ENCODE results near the gene MS4A18. TPM values are rescaled to one million over a fixed set of nuclear protein-coding genes. Genes with fewer than 3 reads are reported as not detected.
"Not testable (repeated sequence)": the region's sequence is repeated elsewhere in the genome, so short reads cannot be mapped to it uniquely, and the experiment has no call there.

The MS4A18 gene
- total RNA-seq, 1 donor from 2014 or later, result not detected

DNA sequence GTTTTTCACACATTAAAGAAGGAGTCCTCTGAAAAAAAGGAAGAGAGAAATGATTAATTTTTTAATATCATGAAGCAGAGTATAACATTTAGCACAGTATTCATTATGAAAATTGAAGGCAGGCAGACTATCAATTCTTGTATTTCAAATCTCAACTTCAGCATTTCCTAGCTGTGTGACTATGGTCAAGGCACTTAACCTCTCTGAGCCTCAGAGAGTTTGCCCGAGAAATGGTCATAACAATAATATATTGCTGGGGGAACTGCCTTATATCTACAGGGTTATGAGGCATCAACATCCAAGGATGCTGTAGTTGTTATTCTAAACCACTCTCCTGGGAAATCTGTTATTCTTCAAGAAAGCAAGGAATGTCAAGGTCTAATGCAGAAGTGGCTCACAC is 1.1 kb downstream of the MS4A18 start:
- ATAC-seq (no peak), DNase-seq (ENCODE audit: missing footprints) (no peak)
- intact Hi-C loops (cut with DNase I), result no loop called here

DNA sequence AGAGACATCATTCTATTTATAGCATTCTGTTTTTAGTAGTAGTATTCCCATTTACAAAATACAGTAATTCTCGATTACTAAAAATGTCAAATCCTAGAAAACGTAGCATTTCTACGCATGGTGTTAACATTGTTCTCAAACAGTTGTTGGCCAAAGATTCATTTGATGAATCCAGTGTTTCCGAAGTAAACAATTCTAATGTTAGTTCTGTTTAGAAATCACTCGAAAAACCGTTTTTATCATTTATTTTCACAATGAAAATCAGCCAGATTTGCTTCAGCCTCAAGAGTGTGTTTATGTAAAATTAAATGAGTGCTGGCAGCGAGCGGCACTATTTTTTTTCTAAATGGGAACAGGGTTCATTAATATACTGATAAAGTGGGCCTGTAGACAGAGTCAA is 7.1 kb downstream of the MS4A18 start:
- DNase-seq (ENCODE audit: missing footprints) (no peak), ATAC-seq (no peak)
- intact Hi-C loops (cut with DNase I), result no loop called here

DNA sequence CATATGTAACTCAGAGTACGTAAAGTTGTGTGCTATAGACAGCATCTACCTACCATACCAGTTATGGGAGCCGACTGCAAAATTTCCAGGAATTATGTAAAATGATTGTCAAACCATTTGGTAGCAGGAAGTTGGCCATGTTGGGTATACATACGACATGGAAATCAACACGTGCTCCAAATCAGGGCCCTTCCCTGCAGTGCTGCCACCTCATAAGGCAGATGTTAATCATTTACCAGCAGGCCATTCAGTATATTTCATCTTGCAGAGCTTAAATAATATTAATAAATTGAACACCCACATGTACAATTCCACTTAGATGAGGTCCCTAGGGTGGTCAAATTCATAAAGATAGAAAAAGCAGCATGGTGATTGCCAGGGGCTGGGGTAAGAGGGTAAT is 9.8 kb downstream of the MS4A18 start:
- ATAC-seq (no peak), DNase-seq (ENCODE audit: missing footprints) (no peak)
- intact Hi-C loops (cut with DNase I), result no loop called here

DNA sequence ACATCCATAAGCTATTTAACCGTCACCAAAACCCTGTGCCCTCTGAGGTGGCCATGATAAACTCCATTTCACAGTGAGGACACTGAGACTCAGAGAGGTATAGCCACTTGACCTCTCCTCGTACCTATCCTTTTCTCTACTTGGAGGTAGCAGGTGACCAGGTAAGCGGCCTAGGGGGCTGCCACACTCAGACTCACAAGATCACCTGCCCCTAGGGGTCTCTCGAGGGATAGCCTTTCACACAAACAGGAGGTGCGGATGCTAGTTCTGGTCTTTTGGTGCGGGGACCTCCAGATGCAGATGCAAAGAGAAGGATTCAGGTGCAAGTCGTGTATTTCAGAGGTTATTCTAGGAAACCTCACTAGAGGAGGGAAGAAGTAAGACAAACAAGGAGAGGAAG is 14.6 kb downstream of the MS4A18 start:
- DNase-seq (ENCODE audit: missing footprints), result no peak
- intact Hi-C loops (cut with DNase I), result no loop called here
- no peak for ATAC-seq

DNA sequence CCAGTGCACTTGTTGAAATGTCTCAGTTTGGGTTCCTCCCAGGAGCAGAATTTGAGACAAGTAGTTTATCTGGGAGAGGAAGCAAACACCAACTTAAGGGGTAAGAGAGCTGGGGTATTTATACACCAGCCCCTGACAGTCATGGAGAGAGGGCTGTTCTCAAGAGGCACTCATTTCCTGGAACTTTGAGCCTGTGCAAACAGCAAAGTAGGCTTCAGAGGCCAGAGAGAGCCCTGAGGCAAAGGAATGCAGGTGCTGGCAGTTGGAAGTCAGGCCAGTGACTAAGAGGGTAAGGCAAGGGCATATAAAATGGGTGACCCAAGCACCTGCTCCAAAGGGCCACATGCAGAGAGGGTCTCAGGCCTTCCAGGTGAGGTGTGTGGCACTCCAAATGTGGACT is 16.1 kb downstream of the MS4A18 start:
- DNase-seq (ENCODE audit: missing footprints), result no peak
- ATAC-seq, result no peak
- intact Hi-C loops (cut with DNase I), result no loop called here

DNA sequence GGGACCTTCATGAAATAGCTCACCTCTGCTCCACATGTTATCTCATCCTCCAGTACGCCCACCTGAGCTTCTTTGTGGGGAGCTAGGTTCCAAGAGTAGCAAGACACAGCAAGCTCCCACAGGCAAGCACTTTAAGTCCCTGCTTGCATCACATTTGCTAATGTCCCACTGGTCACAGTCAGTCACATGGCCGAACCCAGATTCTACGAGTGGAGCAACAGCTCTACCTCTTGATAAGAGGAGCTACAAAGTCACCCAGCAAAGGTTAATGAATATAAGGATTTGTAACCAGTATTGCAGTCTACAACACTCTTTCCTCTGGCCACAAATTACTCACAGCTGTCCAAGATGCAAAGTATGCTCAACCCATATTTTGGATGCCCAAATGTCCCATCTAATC is 16.9 kb downstream of the MS4A18 start:
- DNase-seq (ENCODE audit: missing footprints) (no peak), ATAC-seq (no peak)

DNA sequence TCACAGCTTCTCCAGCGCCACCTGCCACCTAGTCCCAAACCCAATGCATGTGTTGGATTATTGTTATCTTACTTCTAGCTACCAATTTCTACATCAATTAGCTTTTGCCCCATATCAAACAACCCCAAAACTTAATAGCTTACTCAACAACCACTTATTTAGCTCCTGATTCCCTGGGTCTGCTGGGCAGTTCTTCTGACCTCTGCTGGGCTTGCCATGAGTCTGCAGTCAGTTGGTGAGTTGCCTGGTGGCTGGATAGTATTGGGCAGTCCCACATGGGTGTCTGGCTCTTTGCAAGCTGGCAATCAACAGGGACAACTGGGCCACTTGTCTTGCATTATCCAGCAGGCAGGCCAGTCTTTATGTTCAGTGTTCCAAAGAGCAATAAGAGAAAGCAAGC is 18.5 kb downstream of the MS4A18 start:
- no peak for ATAC-seq
- intact Hi-C loops (cut with DNase I), result no loop called here

More for the DNA sequence above, 16.9 kb downstream of the MS4A18 start:
- intact Hi-C loops (cut with DNase I), result no loop called here

DNA sequence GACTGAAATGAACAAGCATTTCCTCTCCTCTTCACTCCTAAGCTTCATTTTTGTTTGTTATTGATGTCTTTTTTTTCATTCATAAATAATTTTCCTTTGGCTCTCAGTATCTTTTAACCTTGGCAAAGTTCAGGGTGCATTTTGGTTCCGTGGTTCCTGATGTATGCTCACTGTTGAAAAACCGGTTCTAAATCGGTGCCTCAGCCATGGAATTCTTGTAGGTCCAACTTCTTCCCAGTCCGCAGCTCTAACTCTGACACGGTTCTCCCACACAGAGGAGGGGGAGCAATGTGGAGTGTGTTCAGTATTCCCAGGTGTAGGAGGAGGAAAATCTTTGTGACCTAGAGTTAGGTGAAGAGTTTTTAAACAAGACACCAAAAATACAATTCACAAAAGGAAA is 19.6 kb downstream of the MS4A18 start:
- ATAC-seq (no peak), DNase-seq (ENCODE audit: missing footprints) (no peak)
- intact Hi-C loops (cut with DNase I), result no loop called here

More for the DNA sequence above, 18.5 kb downstream of the MS4A18 start:
- no peak for DNase-seq (ENCODE audit: missing footprints)

DNA sequence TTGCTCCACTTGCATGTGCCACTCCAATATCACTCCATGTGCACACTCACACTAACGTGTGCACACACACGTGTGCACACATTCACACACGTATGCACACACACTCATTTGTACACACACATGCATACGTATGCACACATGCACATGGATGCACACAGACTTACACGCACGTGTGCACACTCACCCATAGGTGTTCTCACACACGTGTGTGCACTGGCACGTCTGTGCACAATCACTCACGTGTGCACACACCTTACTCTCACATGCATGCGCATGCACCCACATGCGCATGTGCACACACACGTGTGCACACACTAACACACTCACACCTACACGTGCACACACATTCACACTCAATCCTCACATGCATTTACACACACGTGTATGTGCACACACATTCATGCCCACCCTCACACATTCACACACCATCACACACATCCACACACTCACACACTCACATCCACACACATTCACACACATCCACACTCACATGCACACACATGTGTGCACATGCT is 22.9 kb downstream of the MS4A18 start:
- DNase-seq (ENCODE audit: missing footprints) (no peak), ATAC-seq (no peak)
- intact Hi-C loops (cut with DNase I), result no loop called here

DNA sequence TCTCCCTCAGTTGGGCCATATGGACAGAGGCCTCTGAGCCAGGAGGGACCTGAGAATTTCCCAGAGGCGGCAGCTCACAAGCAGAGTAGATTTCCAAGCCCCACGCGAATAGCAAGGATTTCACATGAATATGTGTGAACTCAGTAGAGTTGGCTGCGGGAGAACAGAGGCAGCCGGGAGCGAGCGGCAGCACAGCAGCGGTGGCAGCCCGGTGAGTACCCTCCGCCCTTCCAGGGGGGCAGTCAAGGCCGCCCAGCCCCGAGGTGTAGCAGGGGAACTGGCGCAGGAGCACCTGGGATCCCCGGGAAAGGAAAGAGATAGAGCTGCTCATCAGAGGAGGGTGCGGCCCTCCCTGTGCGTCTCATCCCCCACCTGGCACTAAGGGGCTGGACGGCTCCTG is 23.7 kb downstream of the MS4A18 start:
- DNase-seq (ENCODE audit: missing footprints) (no peak), ATAC-seq (no peak)
- intact Hi-C loops (cut with DNase I), result no loop called here

DNA sequence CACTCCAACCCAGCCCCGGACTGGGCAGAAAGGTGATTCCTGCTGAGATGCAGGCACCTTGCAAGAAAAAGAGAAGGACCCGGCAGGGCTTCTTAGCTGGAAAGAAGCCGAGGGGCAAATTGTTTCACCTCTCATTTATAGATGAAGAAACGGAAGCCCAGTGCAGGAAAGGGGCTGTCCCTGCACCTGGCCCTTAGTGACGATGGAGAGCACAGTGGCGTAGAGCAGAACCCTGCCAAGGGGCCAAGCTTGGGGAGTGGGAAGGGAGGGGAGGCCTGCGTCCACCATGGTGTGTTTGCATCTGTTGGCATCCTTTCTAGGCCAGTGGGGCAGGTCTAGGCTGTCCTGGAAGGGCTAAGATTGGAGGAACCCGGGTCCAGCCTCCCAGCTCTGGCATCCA is 24.3 kb downstream of the MS4A18 start:
- ATAC-seq, result no peak
- intact Hi-C loops (cut with DNase I), result no loop called here
- DNase-seq (ENCODE audit: missing footprints), result no peak

DNA sequence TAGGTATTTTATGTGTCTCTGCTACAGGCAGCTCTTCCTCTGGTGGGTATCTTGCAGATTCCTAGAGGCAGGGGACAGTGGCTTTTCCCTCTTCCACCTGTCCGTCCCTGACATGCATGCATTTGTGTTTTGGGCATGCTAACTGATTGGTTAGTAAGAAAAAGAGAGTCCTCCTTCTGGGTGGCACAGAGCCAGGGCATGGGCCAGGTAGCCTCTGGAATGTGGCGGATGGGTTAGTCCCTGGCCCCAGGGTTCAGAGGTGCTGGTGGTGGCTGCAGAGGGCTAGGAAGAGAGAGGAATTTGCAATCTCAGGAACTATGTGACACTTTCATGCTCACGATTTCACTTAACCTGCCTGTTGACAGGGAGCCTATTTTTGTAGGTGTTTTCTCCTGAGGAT is 26.4 kb downstream of the MS4A18 start:
- intact Hi-C loops (cut with DNase I), result no loop called here
- DNase-seq (ENCODE audit: missing footprints) (no peak), ATAC-seq (no peak)

DNA sequence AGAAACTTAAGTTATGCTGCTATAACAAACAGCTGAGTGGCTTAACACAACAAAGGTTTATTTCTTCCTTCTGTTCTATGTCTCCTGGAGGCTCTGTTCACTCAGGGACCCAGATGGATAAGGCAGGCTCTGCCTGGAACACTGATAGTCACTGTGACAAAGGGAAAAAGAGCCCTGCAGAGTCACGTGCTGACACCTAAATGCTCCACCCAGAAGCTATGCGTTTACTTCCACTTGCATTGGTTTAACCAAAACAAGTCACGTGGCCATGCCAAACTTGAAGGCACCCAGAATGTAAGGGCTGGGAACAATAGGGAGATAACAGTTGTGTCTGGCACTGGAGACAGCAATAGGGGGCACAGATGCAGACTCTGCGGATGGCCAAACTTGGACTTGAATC is 28.8 kb downstream of the MS4A18 start:
- DNase-seq (ENCODE audit: missing footprints) (no peak), ATAC-seq (no peak)
- intact Hi-C loops (cut with DNase I), result no loop called here

DNA sequence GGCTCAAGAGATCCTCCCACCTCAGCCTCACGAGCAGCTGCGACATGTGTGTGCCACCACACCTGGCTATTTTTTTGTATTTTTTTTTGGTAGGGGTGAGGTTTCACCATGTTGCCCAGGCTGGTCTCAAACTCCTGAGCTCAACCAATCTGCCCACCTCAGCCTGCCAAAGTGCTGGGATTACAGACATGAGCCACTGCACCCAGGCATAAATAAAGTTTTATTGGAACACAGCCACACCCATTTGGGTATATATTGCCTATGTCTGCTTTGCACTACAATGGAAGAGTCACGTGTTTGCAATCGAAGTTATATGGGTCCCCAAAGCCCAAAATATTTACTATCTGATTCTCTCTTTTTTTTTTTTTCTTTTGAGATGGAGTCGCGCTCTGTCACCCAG is 30.4 kb downstream of the MS4A18 start:
- intact Hi-C loops (cut with DNase I), result no loop called here
- ATAC-seq (no peak), DNase-seq (ENCODE audit: missing footprints) (no peak)

DNA sequence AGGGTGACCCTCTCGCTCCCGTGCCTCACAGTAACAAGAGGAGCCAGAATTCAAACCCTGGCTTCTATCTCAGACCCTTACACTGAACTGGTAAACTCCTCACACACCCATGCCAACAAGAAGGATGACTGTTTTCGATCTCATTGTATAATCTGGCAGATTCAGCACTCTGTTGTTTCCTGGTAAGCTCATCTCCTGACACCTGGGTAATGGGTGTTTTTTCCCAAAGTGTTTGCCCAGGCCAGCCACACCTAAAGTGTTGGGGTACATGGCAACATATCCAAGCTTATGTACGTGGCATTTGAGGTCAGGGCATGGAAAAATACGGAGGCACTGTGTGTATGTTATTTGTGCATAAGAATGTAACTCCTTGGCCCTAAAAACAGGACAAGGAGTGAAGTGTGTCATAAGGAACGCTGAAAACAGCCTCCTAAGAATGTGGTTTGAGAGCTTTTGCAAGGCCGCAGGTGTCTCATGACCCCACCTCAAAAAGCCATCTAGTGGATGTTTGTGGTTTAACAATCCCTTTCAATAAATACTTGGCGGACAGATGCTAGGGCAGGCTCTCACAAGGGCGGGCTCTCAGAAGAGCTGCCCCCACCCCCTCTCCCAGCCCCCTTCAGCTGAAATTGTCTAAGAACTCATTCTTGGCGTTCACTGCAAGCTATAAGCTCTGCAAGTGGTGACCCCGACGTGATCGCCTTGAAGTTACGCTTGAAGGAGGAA is 31.9 kb downstream of the MS4A18 start, which contains the start of gene MS4A15:
Gene MS4A15 (plus strand): TSS at position 561 of the 726 bp plus-strand sequence. CDS start 6,867 bp downstream, outside the sequence.
- ATAC-seq, result no peak
- intact Hi-C loops (cut with DNase I), result no loop called here

DNA sequence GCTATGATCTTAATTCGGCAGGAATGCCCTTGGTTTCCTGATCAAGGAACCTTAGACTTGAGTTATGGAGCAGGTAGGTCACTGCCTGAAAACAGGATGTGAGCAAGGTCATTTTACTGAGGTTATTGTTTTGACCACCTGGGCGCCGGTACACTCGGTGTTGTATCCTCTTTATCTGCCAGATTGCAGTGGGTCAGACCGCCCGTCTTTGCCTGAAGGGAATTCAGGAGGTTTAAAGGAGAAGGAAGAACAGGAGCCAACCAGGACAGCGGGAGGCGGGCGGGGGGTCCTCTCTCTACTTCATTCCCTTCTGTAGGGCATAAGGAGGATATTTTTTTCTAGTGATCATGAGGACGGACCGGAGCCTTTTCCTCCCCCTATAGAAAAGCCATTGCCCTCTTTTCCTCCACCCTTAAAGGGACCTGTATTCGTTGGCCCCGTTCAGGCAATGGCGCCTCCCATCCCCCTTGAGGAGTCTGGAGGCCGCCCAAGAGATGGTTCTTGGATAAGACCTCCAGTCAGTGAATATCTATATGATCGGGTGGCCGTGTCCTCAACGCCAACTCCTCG is 32.8 kb downstream of the MS4A18 start:
- intact Hi-C loops (cut with DNase I), result no loop called here
- ATAC-seq, result no peak
- no peak for DNase-seq (ENCODE audit: missing footprints)

More for the DNA sequence above, 31.9 kb downstream of the MS4A18 start, which contains the start of gene MS4A15:
- no peak for DNase-seq (ENCODE audit: missing footprints)

DNA sequence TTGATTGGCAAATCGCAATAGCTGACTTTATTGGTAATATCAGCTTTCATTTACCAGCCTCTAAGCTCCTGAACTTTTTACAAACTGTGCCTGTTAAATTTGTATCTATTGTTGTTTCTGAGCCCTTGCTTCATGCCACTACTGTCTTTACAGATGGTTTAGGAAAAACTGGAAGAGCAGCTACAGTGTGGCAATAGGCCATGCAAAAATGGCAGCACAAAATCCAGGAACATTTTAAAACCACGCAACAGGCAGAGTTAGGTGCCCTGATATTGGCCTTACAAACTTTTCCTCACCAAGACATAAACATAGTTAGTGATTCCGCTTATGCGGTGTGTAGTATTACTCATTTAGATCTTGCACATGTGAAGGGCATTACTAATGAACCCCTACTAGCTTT is 34.2 kb downstream of the MS4A18 start:
- ATAC-seq; DNase-seq (ENCODE audit: missing footprints); intact Hi-C loops (cut with DNase I): not testable (repeated sequence)

DNA sequence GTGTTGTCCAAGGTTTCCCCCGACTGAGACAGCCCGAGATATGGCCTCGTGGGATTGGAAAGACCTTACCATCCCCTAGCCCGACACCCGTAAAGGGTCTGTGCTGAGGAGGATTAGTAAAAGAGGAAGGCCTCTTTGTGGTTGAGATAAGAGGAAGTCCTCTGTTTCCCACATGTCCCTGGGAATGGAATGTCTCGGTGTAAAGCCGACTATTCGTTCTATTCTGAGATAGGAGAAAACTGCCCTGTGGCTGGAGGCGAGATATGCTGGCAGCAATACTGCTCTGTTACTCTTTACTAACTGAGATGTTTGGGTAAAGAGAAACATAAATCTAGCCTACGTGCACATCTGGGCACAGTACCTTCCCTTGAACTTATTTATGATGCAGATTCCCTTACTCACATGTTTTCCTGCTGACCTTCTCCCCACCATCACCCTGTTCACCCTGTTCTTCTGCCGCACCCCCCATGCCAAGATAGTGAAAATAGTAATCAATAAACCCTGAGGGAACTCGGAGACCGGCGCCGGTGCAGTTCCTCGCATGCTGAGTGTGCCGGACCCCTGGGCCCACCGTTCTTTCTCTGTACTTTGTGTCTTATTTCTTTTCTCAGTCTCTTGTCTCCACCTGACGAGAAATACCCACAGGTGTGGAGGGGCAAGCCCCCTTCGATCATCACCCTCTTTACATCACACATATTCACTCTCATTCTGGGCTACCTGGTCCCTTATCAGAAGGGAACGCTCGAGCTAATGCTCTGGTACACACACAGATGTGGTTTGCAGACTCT is 35.1 kb downstream of the MS4A18 start:
- DNase-seq (ENCODE audit: missing footprints); ATAC-seq; intact Hi-C loops (cut with DNase I): not testable (repeated sequence)

DNA sequence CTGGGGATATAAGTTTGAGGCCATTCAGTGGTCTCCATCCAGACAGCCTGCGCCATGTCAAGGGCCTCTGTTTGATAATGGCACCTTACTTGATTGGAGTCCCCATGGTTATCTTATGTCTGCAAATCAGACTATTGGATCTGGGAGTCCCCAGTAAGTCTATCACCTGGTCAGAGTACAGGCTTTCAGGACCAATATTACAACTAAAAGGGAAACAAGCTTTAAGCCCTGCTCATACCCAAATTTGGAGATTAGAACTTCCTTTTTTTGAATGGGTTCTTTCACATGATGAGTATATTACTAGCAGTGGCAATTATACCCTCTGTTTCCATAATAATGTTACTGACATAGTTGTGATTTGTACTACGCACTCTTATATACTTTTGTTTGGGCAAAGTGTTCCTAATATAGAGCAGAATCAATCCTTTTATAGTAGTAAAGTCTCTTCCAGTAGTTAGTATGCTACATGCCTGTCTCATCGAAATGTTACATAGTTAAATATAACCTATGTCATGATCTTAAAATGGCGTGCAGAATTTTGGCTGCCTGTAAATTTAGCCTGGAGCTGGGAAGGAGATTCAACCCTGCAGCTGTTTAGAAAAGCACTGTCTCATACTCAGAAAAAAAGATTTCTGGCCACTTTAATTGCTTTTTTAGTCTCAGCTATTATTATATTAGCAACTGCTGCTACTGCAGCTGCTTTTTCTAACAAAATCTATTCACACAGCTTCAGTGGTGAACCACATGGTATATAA is 37.1 kb downstream of the MS4A18 start:
- intact Hi-C loops (cut with DNase I), result no loop called here
- ATAC-seq (no peak), DNase-seq (ENCODE audit: missing footprints) (no peak)
